Keratinocyte (primary cell): ENCODE data around the gene OR51S1.

Source experiments
- EZH2 ChIP-seq: IDR thresholded peaks from one replicate; pipeline ENCODE4 v1.6.1; 2012; ENCODE audit warnings: inconsistent platforms, mild to moderate bottlenecking, low read length, moderate library complexity
- TF ChIP-seq, protein P1 (sequence below), 3 experiments: IDR thresholded peaks in 1 of 3; conservative IDR thresholded peaks in 1 of 3; optimal IDR thresholded peaks in 1 of 3; 2 replicates in 2 of 3; 3 replicates in 1 of 3; pipeline versions ENCODE3 to v1.5.1; 2011; ENCODE audit warnings: low read length in 3 of 3, mild to moderate bottlenecking in 3 of 3, moderate library complexity in 2 of 3, control low read depth in 1 of 3, inconsistent platforms in 1 of 3; ENCODE audit not compliant: insufficient read depth in 2 of 3; ENCODE audit errors: extremely low read depth in 1 of 3

DNA sequence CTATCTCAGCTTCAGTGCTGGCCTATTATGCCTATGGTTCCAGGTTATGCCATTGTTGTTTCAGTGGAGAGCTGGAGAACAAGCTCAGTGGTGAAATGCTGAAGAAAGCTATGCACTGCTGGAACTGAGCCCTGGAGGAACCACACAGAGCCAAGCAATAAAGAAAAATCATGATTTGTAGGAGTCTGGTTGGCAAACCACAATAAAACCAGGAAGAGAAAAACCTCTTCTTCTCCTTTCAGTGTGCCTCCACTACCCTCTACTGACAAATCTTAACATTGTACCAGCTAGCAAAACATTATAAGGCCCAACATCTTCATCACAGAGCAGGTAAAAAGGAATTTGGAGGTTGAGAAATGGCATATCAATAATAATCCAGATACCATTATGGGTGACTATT lies 22.6 kb downstream of the OR51S1 start:
- TF ChIP-seq, protein P1, sequence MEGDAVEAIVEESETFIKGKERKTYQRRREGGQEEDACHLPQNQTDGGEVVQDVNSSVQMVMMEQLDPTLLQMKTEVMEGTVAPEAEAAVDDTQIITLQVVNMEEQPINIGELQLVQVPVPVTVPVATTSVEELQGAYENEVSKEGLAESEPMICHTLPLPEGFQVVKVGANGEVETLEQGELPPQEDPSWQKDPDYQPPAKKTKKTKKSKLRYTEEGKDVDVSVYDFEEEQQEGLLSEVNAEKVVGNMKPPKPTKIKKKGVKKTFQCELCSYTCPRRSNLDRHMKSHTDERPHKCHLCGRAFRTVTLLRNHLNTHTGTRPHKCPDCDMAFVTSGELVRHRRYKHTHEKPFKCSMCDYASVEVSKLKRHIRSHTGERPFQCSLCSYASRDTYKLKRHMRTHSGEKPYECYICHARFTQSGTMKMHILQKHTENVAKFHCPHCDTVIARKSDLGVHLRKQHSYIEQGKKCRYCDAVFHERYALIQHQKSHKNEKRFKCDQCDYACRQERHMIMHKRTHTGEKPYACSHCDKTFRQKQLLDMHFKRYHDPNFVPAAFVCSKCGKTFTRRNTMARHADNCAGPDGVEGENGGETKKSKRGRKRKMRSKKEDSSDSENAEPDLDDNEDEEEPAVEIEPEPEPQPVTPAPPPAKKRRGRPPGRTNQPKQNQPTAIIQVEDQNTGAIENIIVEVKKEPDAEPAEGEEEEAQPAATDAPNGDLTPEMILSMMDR (optimal IDR thresholded peaks at IDR 0.05 in 1 of 3, IDR thresholded peaks at IDR 0.05 in 1 of 3, conservative IDR thresholded peaks at IDR 0.05 in 1 of 3; ENCODE audit: extremely low read depth in 1 of 3, insufficient read depth in 2 of 3, low read length in 3 of 3), result peak in 2 of 3 experiments; percentile 37 to 49
- no peak for TF ChIP-seq EZH2
